NCI-H146 (cell line): ENCODE measurements around the gene CDC42SE2.
A peak's percentile ranks its signal among the peaks of the same experiment; 100 is the strongest.
"Not testable (repeated sequence)": the region's sequence is repeated elsewhere in the genome, so short reads cannot be mapped to it uniquely, and the experiment has no call there.

Source experiments
- DNase-seq: peaks from one replicate; lab custom pipeline; 2025; lab: John Stamatoyannopoulos, UW

Gene CDC42SE2

DNA sequence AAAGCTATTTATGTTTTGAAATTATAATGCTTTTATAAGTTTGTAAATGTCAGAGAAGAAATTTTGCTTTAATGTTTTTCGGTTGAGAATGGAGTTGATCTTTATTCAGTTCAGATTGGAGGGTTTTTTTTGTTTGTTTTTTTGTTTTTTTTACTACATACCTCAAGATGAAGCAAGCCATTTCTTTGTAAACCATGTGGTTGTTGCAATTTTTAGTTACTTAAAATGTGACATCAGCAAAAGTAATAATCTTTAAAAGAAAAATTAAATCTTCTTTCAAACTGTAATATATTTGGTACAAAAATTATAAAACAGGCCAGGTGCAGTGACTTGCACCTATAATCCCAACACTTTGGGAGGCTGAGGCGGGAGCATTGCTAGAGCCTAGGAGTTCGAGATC is 102.6 kb downstream of the CDC42SE2 start:
- no peak for DNase-seq

- no peak for DNase-seq
These were observed 103.5 kb downstream of the CDC42SE2 start for GRCh38 chr5:131367219-131367860.

DNA sequence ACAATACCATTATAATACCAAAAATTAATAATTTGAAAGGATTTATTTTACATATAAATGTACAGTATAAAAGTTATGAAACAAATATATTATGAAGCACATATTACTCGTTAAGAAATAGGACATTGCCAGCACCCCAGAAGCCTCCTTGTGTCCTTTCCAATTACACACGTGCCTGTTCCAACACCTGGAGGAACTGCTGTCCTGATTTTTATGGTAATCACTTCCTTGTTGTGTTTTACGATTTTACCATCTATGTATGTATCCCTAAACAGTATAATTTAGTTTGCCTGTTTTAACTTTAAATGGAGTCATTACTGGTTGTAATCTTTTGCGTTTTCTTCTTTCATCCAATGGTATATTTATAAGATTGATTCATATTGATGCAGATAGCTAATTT is 105.0 kb downstream of the CDC42SE2 start:
- no peak for DNase-seq

GRCh38 chr5:131369558-131369957 is 105.7 kb downstream of the CDC42SE2 start:
- no peak for DNase-seq

GRCh38 chr5:131371835-131372234 is 108.0 kb downstream of the CDC42SE2 start:
- no peak for DNase-seq

DNA sequence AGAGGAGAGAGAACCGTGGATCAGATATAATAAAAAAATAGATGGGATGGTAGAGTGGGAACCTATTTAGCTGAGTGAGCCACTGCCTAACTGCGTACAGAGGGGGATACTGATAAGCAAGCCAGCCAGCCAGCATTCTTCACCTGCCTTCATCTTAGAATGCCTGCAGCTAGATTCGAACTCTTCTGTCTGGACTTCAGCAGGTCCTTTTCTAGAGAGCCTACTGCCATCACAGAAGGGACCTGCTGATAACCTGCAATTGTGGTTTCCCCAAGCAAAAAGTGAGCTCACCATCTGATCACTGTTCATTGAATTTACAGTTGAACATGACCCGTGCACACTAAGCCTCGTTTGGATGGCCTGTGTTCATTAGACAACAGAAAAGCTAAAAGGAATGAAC is 109.4 kb downstream of the CDC42SE2 start:
- no peak for DNase-seq

DNA sequence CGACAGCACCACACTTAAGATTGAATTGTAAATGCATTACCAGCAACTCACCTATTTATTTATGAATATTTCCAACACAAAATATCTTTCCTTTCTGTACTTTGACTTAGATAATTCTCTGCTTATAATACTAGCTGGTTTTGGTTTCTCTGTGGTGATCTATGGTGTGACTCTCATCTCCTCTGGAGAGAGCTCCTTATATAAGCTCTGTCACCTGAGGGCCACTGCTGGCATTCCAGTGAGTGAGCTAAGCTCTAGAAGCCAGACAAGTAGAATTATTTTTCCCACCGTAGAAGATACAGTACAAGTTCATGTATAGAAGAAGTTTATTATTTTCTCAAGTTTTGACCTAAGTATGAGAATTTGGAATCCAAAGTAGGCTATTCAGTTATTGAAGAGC is 111.5 kb downstream of the CDC42SE2 start:
- no peak for DNase-seq

GRCh38 chr5:131377346-131377745 is 113.5 kb downstream of the CDC42SE2 start:
- no peak for DNase-seq

DNA sequence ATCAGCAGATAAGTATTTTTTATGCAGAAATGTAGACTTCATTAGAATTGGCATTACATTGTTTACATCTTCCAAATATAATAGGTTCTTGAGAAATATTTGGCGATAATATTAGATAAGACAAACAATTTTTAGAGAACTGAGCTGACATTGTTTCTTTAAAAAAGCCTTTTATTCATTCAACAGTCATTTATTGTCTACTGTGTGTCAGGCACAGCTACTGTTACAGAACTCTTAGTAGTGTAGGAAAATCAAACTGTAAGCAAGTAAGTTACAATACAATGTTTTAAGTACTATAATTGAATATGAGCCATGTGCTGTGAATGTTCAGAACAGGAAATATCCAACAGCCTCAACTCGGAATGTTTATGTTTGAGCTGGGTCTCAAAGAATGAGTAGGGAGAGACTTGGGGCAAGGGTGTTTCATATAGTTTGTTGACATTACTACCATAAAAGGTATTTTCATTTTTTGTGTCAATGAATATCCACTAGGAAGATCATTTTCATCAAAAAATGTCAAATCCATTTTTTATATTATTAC is 114.0 kb downstream of the CDC42SE2 start:
- no peak for DNase-seq

DNA sequence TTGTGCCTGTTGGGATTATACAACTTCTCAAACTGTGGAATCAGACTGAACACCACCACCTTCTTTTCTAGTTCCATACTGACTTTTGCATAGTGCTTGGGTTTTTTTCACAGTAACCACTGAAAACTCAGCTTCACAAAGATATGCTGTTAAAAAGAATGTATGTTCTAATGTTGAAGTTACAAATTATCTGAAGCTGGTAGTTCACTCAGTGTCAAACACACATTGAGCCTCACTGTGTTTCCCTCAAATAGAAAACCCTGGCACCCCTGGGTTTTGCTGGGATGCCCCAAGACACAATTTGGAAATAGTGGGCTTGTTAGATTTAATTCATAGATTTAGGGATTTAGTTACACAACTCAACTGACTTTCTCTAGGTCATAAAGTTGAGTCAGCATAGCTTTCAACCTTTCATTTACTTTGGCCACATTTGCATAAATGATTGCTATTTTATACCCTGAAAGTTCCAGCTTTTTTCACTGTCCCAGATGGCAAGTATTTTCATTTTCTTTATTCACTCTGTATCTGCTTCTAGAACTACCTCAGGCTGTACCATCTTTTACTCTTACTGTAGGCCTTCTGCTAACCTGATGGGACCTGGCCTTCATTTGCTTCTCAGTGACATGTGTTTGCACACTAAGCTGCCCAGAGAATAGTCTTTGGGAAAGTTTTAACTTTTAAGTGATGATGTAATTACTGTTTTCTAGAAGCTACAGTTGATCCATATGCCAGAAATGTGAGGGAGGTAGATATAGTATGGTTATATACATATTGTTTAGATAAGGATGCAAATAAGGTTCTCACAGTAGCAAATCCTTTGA is 115.1 kb downstream of the CDC42SE2 start:
- DNase-seq = no peak

- DNase-seq = no peak
These were observed 115.9 kb downstream of the CDC42SE2 start for GRCh38 chr5:131379723-131380122.

DNA sequence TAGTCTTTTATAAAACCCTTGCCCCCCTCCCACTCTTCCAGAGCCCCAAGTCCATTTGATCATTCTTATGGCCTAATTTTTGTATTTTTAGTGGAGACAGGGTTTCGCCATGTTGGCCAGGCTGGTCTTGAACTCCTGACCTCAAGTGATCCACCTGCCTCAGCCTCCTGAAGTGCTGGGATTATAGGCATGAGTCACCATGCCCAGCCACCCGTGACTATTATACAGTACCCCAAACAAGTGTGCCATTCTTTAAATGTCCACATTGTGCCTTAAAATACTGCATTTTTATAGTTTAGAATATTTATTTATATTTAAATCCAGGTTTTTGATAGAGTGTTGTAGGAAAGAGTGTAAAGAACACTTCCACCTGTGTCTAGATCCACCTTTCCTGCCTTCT is 116.4 kb downstream of the CDC42SE2 start:
- DNase-seq = not testable (repeated sequence)

- no peak for DNase-seq
These were observed 117.2 kb downstream of the CDC42SE2 start for GRCh38 chr5:131381021-131381420.

DNA sequence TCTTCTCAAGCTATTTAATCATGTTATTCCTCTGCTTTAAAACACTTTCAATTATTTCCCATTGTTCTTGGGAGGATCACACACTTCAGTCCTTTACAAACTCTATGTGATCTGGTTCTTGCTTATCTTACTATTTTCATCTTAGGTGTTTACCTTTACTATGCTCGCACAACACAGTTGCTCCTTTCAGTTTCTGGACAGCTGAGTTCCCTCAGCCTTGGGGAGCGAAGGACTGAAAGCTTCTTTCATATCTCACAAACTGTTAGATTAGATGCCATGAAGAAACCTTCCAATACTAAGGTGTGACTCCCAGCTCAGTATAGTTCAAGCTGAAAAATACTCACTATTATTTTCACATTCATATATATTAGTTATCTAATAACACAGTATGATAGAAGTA is 117.9 kb downstream of the CDC42SE2 start:
- no peak for DNase-seq

DNA sequence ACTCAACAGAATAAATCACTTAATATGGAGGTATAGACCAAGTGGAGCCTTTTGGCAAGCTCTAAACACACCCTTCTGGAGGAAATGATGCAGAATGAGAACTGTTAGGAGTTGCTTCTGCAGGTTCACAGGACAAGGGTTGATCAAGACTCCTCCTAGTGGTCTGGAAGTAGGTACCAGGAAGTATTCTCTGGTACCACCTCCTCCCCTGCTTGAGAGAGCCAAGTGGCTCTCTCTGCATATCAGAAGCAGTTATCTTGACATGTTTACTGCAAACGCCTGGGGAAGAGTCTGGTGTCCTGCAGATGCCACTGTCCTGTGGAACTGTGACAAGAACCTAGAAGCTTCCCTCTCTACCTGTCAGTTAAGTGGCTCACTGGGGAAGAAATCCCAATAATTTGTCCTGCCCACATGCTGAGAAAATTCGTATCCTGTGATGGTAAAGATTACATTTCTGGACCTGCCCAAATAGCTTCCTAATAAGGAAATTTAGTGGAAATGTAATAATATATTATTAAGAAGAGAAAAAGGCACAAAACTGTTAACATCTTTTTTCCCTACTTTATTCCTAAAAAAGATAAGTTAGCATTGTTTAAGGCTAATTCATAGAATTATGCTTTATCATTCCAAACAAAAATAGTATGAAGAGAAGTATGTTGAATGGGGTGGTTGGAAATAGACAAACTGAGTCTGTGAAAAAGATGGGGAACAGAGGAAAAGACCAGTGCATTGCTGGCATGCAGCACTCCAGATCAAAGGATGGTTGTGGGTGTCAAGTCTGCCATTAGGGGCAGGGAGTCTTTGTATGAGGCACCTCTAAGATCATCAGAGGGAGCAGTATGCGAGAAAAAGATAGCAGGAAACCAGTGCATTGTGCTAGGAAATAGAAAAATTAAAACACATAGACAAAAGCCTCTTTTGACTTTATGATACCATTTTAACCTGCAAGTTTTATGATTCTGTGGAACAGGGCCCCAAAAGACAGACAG is 118.8 kb downstream of the CDC42SE2 start:
- DNase-seq = peak; percentile 40

DNA sequence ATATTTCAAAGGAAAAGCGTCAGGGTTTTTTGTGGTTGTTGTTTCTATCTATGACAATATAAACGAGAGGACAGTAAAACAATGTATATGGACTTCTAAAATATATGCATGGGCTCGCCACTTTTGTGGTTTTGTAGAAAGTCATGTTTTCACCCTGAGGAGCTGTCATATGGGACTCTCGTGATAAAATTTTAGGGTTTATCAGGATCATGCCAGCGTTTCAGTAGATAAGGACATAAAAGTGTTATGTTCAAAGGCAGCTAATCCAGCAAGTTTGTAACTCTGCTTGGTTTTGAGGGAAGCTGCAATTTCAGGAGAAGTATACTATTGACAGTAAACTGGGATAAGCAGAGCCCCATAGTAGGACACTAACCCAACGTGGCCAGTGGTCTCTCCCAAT is 120.3 kb downstream of the CDC42SE2 start:
- DNase-seq = no peak

DNA sequence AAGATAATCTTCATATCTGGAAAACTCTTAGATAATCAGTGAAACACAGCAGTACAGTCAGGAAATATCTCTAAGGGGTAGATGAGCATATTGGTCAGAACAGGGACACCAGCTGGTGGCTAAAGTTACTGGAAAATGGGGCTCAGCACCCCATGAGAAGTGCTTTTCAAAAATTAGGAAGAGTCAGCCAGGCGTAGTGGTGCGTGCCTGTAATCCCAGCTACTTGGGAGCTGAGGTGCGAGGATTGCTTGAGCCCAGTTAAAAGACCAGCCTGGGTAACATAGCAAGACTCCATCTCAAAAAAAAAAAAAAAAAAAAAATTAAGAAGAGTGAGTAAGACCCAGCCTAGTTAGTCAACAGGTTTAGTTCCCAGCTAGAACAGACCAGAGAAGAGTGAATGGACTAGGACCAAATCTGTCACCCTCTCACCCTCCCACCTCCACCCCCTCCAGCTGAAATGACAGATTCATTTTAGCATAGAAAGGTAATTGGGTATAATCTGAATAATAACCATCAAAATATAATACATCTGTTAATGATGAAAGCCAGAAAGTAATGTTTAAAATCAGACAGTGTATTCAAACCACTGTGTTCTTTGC is 120.9 kb downstream of the CDC42SE2 start:
- DNase-seq = no peak

DNA sequence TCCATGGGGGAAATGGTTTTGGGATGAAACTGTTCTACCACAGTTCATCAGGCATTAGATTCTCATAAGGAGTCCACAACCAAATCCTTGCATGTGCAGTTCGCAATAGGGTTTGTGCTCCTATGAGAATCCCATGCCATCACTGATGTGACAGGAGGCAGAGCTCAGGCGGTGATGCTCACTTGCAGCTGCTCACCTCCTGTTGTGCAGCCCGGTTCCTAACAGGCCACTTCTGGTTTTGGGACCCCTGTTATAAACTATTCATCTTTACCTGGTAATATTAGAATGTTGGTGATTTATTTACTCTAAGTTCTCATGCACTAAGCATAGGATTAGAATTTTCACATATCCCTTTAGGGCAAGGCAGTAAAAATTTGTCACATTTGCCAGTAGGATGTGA is 122.3 kb downstream of the CDC42SE2 start:
- DNase-seq = no peak

- DNase-seq = peak; percentile 5
These were observed 122.9 kb downstream of the CDC42SE2 start for GRCh38 chr5:131386779-131387178.

DNA sequence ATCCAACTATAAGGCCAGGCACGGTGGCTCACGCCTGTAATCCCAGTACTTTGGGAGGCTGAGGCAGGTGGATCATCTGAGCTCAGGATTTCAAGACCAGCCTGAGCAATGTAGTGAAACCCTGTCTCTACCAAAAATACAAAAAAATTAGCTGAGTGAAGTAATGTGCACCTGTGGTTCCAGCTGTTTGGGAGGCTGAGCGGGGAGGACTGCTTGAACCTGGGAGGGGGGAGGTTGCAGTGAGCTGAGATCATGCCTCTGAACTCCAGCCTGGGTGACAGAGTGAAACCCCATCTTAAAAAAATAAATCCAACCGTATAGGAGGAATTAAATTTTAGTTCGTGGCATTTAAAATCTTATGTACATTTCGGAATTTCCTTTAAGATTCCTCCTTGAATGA is 123.4 kb downstream of the CDC42SE2 start:
- no peak for DNase-seq

DNA sequence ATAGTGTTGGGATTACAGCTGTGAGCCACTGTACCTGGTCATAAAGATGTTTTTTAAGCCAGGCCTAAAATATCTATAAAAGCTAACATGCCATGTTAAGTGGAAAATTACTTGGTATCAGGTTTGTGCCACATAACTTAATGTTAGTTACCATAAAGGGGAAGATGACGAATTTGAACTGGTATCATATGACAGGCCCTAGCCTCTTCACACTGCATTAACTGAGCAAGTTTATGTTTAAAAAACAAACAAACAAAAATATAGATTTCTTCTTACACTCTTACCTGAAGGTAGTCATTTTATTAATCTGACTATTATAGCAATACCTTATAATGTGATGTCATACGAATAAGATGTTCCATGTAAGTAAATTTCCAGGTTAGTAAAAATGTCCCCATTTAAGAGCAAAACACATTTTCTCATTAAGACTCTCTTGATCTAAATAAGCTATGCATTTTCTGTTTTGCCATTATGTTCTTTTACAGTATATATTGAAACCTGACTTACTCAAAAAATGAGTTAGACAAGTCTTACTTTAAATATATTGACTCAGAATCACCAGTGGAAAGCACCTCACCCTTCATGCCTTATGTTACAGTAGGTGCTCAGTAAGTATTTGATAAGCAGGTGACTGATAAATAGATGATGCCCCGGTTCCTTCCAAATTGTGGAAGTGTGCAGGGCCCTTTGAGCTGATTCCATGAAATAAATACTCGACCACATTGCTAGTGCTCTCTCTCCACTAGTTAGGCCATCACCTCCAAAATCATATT is 125.4 kb downstream of the CDC42SE2 start:
- no peak for DNase-seq
